ENCODE measurements around the gene NPAS3.
A peak's percentile ranks its signal among the peaks of the same experiment; 100 is the strongest.

The NPAS3 gene

GRCh38 chr14:33449268-33449667 is 510.6 kb downstream of the NPAS3 start:
- DNase-seq (ENCODE audit: low spot score), result no peak

DNA sequence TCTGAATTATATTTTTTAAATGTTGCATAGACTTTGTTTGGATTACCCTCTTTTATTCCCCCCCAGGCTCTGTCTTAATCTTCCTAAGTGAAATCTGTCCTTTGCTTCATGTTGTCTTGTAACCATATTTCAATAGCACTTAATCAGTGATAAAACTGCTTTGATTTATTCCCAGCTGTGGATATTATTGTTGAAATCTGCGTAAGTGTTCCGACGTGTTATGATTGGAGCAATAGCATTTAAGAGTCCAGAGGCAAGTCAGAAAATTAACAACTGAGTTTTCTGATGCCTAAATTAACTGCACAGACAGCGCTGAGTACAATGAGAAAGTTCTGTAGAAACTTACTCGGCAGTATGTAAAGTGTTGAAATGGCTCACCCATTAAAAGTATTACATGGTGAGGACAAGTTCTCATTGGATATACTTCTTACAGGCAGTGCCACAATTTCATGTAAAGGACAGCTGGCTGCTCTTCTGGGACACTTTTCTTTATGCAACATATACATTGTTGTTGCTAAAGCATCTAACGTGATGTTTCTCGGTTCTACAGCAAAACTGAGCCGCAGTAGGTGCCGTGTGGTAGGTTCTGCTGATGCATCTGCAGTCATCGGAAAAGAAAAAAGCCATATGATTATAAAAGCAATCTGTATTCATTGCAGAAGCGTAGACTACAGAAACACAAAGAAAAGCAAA is 511.2 kb downstream of the NPAS3 start:
- no peak for DNase-seq (ENCODE audit: low spot score)

- DNase-seq (ENCODE audit: low spot score), result no peak
Observed at GRCh38 chr14:33450416-33450815, 511.7 kb downstream of the NPAS3 start.

GRCh38 chr14:33451211-33451610 is 512.5 kb downstream of the NPAS3 start:
- no peak for DNase-seq (ENCODE audit: low spot score)

DNA sequence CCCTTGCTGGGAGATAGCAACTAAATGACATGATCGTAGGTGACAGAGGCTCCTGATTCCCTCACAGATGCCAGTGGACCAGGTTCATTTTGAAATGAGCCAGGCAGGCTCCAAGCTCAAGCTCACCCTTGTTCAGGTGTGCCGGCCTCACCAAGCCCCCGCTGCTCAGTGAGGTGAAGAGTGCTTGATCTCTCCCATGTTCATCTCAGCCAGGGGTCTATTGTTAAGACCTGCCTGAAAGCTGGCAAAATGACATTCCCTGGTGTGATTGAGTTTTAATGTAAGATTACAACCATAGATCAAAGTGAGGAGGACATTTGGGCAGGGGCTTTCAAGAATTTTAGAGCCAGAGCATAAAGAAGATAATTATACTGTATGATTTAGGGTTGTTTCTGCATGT is 514.3 kb downstream of the NPAS3 start:
- no peak for DNase-seq (ENCODE audit: low spot score)

GRCh38 chr14:33454022-33454595 is 515.4 kb downstream of the NPAS3 start:
- no peak for DNase-seq (ENCODE audit: low spot score)

- DNase-seq (ENCODE audit: low spot score), result no peak
Observed at GRCh38 chr14:33454707-33455106, 516.0 kb downstream of the NPAS3 start.

DNA sequence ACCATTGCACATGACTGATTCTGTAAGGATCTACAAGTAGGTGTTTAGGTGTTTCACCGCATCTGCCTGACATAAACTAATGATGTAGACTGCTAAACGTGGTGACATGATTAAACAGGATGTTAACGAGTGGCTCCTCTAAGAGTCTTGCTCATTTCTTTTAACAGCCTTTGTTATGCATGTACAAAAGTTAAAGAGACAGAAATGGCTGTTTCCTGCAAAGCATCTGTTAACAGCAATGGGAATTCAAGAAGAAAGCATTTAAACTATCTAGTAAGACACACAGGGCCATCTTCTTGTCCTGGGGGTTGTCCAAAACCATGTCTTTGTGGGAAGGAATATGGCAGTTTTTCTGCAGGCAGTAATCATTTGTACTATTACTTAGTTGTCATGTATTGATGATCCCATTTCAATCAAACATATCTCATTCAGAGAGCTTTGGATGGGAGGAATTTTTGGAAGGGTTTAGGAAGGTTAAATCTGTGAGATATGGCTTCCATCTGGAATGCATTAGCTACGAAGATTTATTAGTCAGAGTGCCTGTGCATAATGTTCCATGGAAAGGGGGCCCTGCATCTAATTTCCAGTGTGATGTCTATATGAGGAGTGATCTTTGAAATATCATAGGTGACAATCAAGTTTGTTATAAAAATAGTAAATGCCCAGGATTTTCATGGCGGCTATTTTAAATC is 517.1 kb downstream of the NPAS3 start:
- DNase-seq (ENCODE audit: low spot score), result no peak

DNA sequence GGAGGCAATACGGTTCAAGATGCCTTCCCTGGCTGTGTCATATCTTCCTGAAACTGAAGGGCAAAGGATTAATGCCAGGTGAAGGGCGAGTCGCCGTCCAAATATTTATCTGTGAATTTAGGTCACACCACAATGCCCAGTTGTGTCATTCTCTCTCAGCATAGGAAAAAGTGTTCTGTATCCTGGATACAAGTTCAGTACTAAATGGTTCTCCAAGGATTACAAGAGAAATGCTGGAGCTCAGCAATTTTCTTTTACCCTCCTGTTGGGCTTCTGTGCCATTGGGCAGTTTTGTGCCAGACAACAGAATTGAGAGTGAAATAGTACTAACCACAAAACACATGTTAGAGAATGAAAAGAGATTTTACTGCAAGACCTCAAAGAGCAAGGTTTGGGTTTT is 518.3 kb downstream of the NPAS3 start:
- DNase-seq (ENCODE audit: low spot score), result no peak

GRCh38 chr14:33457617-33458016 is 518.9 kb downstream of the NPAS3 start:
- no peak for DNase-seq (ENCODE audit: low spot score)

DNA sequence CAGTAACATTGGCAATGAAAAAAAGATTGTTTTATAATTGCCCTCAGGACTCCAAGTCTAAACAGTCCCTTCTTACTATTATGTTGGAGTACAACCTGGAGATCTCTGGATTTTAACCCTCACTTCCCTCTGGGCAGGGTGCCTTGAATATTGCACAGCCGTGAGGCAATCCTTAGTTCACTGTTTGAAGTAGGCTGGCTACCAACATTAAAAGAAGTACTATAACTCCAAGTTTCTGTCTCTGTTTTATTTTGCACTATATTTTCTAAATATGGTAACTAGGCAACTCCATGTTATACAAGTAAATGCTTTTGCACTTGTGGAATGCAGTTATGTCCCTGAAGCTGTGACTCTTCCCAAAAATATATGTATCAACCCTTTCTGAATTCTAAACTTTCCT is 521.5 kb downstream of the NPAS3 start:
- no peak for DNase-seq (ENCODE audit: low spot score)

DNA sequence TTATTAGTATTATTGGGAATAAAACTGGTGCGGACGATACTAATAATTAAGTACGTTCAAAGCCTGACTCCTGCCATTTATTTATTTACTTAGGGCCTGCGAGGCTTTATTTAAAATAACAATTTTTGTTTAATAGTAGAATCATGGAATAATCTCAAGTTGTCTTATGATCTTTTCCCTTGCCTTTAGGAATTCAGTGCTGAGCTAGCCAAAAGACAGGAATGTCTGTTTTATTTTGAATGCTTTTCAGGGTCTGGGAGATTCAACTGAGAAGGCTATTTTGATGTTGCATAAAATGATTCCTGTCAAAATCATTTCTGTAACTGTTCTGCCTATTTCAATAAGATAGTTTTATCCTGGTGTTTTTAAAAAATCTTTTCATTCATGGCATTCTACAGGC is 522.4 kb downstream of the NPAS3 start:
- DNase-seq (ENCODE audit: low spot score), result no peak

DNA sequence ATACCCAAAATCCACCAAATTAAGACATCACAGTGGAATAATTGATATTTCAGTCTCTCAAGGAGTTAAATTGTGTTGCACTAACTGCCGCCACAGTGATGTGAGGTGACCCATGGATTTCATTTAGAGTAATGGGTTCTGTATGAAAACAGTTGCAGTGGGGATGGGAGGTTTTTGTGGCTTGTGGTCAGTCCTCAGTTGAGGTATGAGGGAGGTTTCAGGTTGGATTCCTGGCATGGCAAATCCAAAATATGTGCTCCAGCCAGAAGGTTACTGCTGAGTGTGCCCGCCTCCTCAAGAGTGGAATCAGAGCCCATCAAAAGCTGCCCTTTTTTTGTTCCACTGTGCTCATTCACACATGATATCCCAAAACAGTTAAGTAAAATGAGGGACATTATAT is 525.1 kb downstream of the NPAS3 start:
- no peak for DNase-seq (ENCODE audit: low spot score)

- no peak for DNase-seq (ENCODE audit: low spot score)
Observed at GRCh38 chr14:33464254-33464962, 525.7 kb downstream of the NPAS3 start.

GRCh38 chr14:33465846-33466700 is 527.4 kb downstream of the NPAS3 start:
- DNase-seq (ENCODE audit: low spot score), result no peak

DNA sequence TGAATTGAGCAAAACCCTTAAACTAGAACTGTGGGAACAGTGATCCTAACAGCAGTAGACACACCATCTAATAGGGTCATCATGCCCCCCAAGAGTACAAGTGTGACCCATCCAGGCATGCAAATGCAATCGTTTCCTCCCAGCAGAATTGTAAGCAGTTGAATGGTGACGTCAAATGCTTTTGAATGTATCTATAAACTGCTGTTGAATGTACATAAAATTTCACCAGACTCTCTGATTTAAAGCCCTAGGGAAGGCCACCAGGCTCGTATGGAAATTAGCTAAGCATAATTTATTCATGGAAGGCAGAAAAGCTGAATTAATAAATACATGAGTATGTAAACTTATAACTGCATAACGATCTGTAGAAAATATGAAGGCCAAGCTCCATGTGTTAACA is 529.3 kb downstream of the NPAS3 start:
- DNase-seq (ENCODE audit: low spot score), result no peak

- no peak for DNase-seq (ENCODE audit: low spot score)
Observed at GRCh38 chr14:33469898-33470297, 531.2 kb downstream of the NPAS3 start.

DNA sequence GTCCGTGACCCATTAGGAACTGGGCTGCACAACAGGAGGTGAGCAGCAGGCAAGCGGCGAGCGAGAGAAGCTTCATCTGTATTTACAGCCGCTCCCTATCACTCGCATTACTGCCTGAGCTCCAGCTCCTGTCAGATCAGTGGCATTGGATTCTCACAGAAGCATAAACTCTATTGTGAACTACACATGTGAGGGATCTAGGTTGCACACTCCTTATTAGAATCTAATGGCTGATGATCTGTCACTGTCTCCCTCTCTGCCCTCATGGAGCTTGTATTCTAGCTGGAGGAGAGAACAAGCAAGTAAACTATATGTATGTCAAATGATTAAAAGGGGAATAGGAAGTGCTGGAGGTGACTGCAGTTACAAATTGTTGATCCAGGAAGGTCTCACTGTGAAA is 533.1 kb downstream of the NPAS3 start:
- DNase-seq (ENCODE audit: low spot score), result no peak

DNA sequence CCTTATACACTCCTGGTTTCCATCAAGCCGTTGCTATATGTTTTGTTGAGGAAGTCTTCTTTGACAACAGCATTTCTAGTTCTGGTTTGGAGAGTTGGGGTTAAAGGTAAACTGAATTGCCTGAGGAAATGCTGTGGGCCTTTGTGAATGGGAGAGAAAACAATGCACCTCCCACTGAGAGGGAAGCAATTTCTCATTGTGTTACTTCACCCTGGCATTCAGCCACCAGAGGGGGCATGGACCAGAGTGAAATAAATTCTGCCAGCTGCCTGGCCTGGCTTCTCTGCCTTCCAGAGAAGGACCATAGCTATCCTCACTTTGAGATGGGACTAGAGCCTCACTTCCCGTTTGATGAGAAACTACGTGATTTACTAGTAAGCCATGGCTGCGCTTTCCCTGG is 536.9 kb downstream of the NPAS3 start:
- DNase-seq (ENCODE audit: low spot score), result peak; percentile 14

DNA sequence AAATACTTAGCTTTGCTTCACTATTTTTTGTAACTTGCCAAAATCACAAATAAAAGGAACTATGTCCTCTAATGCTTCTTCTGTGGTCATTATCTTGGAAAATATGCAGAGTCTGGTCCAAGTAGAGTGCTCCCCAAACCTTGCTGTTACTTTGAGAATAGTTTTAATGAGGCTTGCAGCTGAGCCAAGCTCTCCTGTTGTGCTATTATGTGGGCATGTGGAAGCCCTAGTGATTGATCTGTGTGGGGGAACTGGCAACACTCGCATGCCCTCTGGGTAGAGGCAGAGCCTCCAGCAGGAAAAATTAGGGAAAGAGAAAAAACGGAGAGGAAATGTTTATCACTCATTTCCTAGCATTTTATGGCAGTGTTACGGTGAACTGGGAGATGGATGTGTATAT is 539.1 kb downstream of the NPAS3 start:
- peak; percentile 31 for DNase-seq (ENCODE audit: low spot score)

- no peak for DNase-seq (ENCODE audit: low spot score)
Observed at GRCh38 chr14:33480071-33480886, 541.6 kb downstream of the NPAS3 start.
